SK-N-SH (cell line): ENCODE measurements around the gene PRKCB. TPM values are rescaled to one million over a fixed set of nuclear protein-coding genes. Genes with fewer than 3 reads are reported as not detected.

Experiments
- CTCF ChIA-PET: fragments of 300-600, 350-600 bp; formaldehyde crosslinking; extraction: SDS; loops from one replicate; lab custom pipeline; 2021; lab: Yijun Ruan, JAX
- POLR2A ChIA-PET: fragments of 350-600 bp; sonication (Branson Sonifier 250); formaldehyde crosslinking; extraction: SDS; loops from one replicate; lab custom pipeline; 2020; ENCODE audit warnings: antibody characterized with exemption, inconsistent platforms; lab: Yijun Ruan, JAX
- DNase-seq: peaks from one replicate; pipeline ENCODE4 v3.0.0; 2012
- H2AFZ ChIP-seq: fragments of 200-600 bp; sonication (generic); 2 replicates; pipeline ENCODE4 v1.8.1; 2016; ENCODE audit warnings: antibody characterized with exemption, mild to moderate bottlenecking, low read depth
- H3F3A ChIP-seq: fragments of 200-600 bp; sonication (generic); replicated peaks from 2 replicates; pipeline ENCODE3; 2016; ENCODE audit warnings: antibody characterized with exemption, mild to moderate bottlenecking; ENCODE audit not compliant: insufficient read depth
- H3K27ac ChIP-seq, 2 experiments: fragments of 200-500 bp in 1 of 2; fragments of 200-600 bp in 1 of 2; sonication (Bioruptor generic) in 1 of 2; sonication (generic), shearing (Covaris generic) in 1 of 2; 2 replicates each; pipeline versions ENCODE4 v1.5.1 to v1.6.1; 2014 to 2016; ENCODE audit warnings: low read depth in 2 of 2, inconsistent platforms in 1 of 2, low read length in 1 of 2, mild to moderate bottlenecking in 1 of 2, mixed read lengths in 1 of 2
- H3K27me3 ChIP-seq: fragments of 200-600 bp; sonication (generic), shearing (Covaris generic); 2 replicates; pipeline ENCODE4 v1.6.1; 2016; ENCODE audit warnings: mixed run types; ENCODE audit not compliant: insufficient read depth
- H3K36me3 ChIP-seq, 2 experiments: fragments of 200-500 bp in 1 of 2; fragments of 200-600 bp in 1 of 2; sonication (Bioruptor generic) in 1 of 2; sonication (generic) in 1 of 2; replicated peaks in 1 of 2; 2 replicates each; pipeline versions ENCODE3 to v1.5.1; 2014 to 2016; ENCODE audit warnings: low read length in 1 of 2, mild to moderate bottlenecking in 1 of 2; ENCODE audit not compliant: insufficient read depth in 2 of 2, control insufficient read depth in 1 of 2
- H3K4me1 ChIP-seq, 2 experiments: fragments of 200-500 bp in 1 of 2; fragments of 200-600 bp in 1 of 2; sonication (Bioruptor generic) in 1 of 2; sonication (generic), shearing (Covaris generic) in 1 of 2; 2 replicates each; pipeline versions ENCODE4 v1.5.1 to v1.6.1; 2014 to 2016; ENCODE audit warnings: low read depth in 1 of 2, low read length in 1 of 2, mixed run types in 1 of 2; ENCODE audit not compliant: insufficient read depth in 2 of 2, control insufficient read depth in 1 of 2
- H3K4me2 ChIP-seq: fragments of 200-600 bp; sonication (generic), shearing (Covaris generic); 2 replicates; pipeline ENCODE4 v1.6.1; 2017; ENCODE audit warnings: mixed run types
- H3K4me3 ChIP-seq, 2 experiments: fragments of 200-500 bp in 1 of 2; fragments of 200-600 bp in 1 of 2; sonication (Bioruptor generic) in 1 of 2; sonication (generic), shearing (Covaris generic) in 1 of 2; 2 replicates each; pipeline versions ENCODE4 v1.5.1 to v1.8.1; 2014 to 2016; ENCODE audit warnings: low read depth in 2 of 2, inconsistent platforms in 1 of 2, low read length in 1 of 2, mild to moderate bottlenecking in 1 of 2, mixed read lengths in 1 of 2, moderate library complexity in 1 of 2
- H3K79me2 ChIP-seq: fragments of 200-600 bp; sonication (generic); 2 replicates; pipeline ENCODE4 v1.8.1; 2017; ENCODE audit warnings: mild to moderate bottlenecking; ENCODE audit not compliant: insufficient read depth
- H3K9ac ChIP-seq: fragments of 200-600 bp; sonication (generic); 2 replicates; pipeline ENCODE4 v1.6.1; 2017; ENCODE audit warnings: mixed run types
- H3K9me2 ChIP-seq: fragments of 200-600 bp; sonication (generic); 2 replicates; pipeline ENCODE4 v1.6.1; 2017; ENCODE audit warnings: mixed run types
- H3K9me3 ChIP-seq: fragments of 200-600 bp; sonication (generic); 2 replicates; pipeline ENCODE4 v1.6.1; 2017; ENCODE audit warnings: mixed run types, mild to moderate bottlenecking, moderate library complexity
- H4K20me1 ChIP-seq: fragments of 200-600 bp; sonication (generic); 2 replicates; pipeline ENCODE4 v1.6.1; 2017; ENCODE audit warnings: mild to moderate bottlenecking, mixed run types; ENCODE audit not compliant: insufficient read depth
- CHD2 ChIP-seq: fragments of 150-350 bp; IDR thresholded peaks from 2 replicates; pipeline ENCODE4 v1.6.1; 2018; ENCODE audit warnings: low read length; ENCODE audit not compliant: partially characterized antibody
- CTCF ChIP-seq: fragments of 200-600 bp; sonication (generic); IDR thresholded peaks from 2 replicates; pipeline ENCODE4 v1.6.1; 2017; ENCODE audit warnings: antibody characterized with exemption, mild to moderate bottlenecking, moderate library complexity
- ELF1 ChIP-seq: IDR thresholded peaks from 2 replicates; pipeline ENCODE4 v1.4.0; 2012
- EZH2phosphoT487 ChIP-seq: fragments of 200-600 bp; sonication (generic); IDR thresholded peaks from 2 replicates; pipeline ENCODE4 v1.6.1; 2017; ENCODE audit warnings: low read depth, mixed run types, mild to moderate bottlenecking, antibody characterized with exemption, moderate library complexity, borderline replicate concordance
- FOSL2 ChIP-seq: IDR thresholded peaks from 2 replicates; pipeline ENCODE4 v1.4.0; 2012; ENCODE audit warnings: low read depth, mild to moderate bottlenecking, moderate library complexity, borderline replicate concordance
- GABPA ChIP-seq: IDR thresholded peaks from 2 replicates; pipeline ENCODE4 v1.4.0; 2012; ENCODE audit warnings: low read depth, mild to moderate bottlenecking
- IRF3 ChIP-seq: fragments of 150-350 bp; IDR thresholded peaks from 2 replicates; pipeline ENCODE4 v1.6.1; 2016; ENCODE audit warnings: mild to moderate bottlenecking, low read depth, low read length
- NFIC ChIP-seq: IDR thresholded peaks from 2 replicates; pipeline ENCODE4 v1.4.0; 2012; ENCODE audit warnings: borderline replicate concordance
- POLR2AphosphoS5 ChIP-seq: IDR thresholded peaks from 2 replicates; pipeline ENCODE4 v1.6.1; 2012; ENCODE audit warnings: low read depth, low read length
- RCOR1 ChIP-seq: fragments of 150-350 bp; IDR thresholded peaks from 2 replicates; pipeline ENCODE4 v1.6.1; 2017; ENCODE audit warnings: antibody characterized with exemption, low read length
- RFX5 ChIP-seq: IDR thresholded peaks from 2 replicates; pipeline ENCODE4 v1.6.1; 2012; ENCODE audit warnings: mild to moderate bottlenecking, improper control_type of control experiment, low read length
- SIN3A ChIP-seq: IDR thresholded peaks from 2 replicates; pipeline ENCODE4 v1.6.1; 2012; ENCODE audit warnings: low read depth, mild to moderate bottlenecking, low read length, moderate library complexity, borderline replicate concordance
- TAF1 ChIP-seq: IDR thresholded peaks from 2 replicates; pipeline ENCODE4 v1.6.1; 2012; ENCODE audit warnings: low read depth, mild to moderate bottlenecking, low read length, moderate library complexity, borderline replicate concordance
- TCF12 ChIP-seq: IDR thresholded peaks from 2 replicates; pipeline ENCODE4 v1.4.0; 2012
- ZBTB33 ChIP-seq: IDR thresholded peaks from 2 replicates; pipeline ENCODE4 v1.4.0; 2012; ENCODE audit warnings: low read depth, borderline replicate concordance
- WGBS: methylation state at CpG from one replicate; pipeline ENCODE4 v1.1.6; 2017; ENCODE audit warnings: low lambda C conversion rate; 5-methylcytosine and 5-hydroxymethylcytosine counted together
- polyA plus RNA-seq, 3 experiments: library from polyadenylated mRNA; depleted of rRNA; stranded (reverse); fragments of >200 nt; gene quantifications; 2 replicates each; pipeline ENCODE4 v1.2.3, GENCODE V29; 2012

The PRKCB gene
- polyA plus RNA-seq, 1 of the 3 experiments (the other 2 are of a cell fraction), result 0.12 TPM

- no peak overlapping the region for H3K27ac ChIP-seq
- H3K79me2 ChIP-seq, result no peaks in the 10 kb centered on the region
- no peaks in the 10 kb centered on the region for H3K9me2 ChIP-seq
- no peak overlapping the region for H3K4me2 ChIP-seq
- WGBS, result 41% methylated on average over 3 of the region's 3 CpGs
- H3K27me3 ChIP-seq, result no peaks in the 10 kb centered on the region
- H2AFZ ChIP-seq, result no peak overlapping the region
- ChIA-PET POLR2A (no interaction called here), CTCF (interaction anchor here (1.1 kb wide), 1 partner anchor 107 kb away, joined by 3 read pairs; no protein-coding TSS in a partner anchor)
- H3K4me3 ChIP-seq, result no peak overlapping the region
- no peak overlapping the region for H3K9ac ChIP-seq
- no peaks in the 10 kb centered on the region for H3K4me1 ChIP-seq
- H3K9me3 ChIP-seq, result no peaks in the 10 kb centered on the region
- DNase-seq, result no peak
- no peaks in the 10 kb centered on the region for H4K20me1 ChIP-seq
- no peaks in the 10 kb centered on the region for H3F3A ChIP-seq
- H3K36me3 ChIP-seq, result no peaks in the 10 kb centered on the region
- TF ChIP-seq NFIC (no peak), ELF1 (no peak), SIN3A (no peak), IRF3 (no peak), EZH2phosphoT487 (no peak), RFX5 (no peak), GABPA (no peak), ZBTB33 (no peak), RCOR1 (no peak), CHD2 (no peak), TCF12 (no peak), FOSL2 (no peak), TAF1 (no peak), CTCF (no peak), POLR2AphosphoS5 (no peak)
Observed at GRCh38 chr16:24145927-24146326, 310.1 kb downstream of the PRKCB start.
